NOMO-1 treated with dmso at 0.1 percent for 144 hours (cell line): ENCODE data around the gene AIP.

Experiments
- DNase-seq: peaks from one replicate; lab custom pipeline; 2025; ENCODE audit not compliant: unreplicated experiment; lab: John Stamatoyannopoulos, UW

Gene AIP

GRCh38 chr11:67525275-67525976 lies 42.6 kb downstream of the AIP start:
- no peak for DNase-seq

DNA sequence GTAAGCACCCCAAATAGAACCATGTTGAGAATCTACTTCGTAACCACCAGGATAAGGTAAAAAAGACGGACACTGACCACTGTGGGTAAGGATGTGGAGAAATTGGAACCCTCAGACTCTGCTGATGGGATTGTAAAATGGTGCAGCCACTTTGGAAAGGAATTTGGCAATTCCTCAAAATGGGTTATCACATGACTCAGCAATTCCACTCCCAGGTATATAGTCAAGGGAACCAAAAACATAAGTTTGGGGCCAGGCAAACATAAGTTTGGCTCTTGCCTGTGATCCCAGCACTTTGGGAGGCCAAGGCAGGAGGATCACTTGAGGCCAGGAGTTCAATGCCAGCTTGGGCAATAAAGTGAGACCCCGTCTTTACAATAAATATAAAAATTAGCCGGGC lies 45.5 kb downstream of the AIP start:
- DNase-seq, result no peak

DNA sequence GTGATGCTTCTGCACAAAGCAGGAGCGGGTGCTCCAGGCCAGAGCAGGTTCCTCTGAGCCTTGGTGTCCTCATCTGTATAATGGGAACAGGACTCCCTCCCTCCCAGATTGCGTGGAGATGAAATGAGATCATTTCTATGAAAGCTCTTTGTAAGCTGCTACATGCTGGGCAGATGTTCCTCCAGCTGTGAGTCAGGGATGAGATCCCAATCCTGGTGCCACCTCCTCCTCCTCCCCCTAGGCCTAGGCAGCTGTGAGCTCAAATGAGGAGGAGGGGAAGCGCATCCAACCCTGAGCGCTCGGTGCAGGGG lies 47.4 kb downstream of the AIP start:
- no peak for DNase-seq

- DNase-seq, result no peak
Observed at GRCh38 chr11:67532889-67533288, 50.1 kb downstream of the AIP start.

- DNase-seq, result no peak
Observed at GRCh38 chr11:67534070-67534679, 51.3 kb downstream of the AIP start.

GRCh38 chr11:67535561-67535960 lies 52.7 kb downstream of the AIP start:
- no peak for DNase-seq

DNA sequence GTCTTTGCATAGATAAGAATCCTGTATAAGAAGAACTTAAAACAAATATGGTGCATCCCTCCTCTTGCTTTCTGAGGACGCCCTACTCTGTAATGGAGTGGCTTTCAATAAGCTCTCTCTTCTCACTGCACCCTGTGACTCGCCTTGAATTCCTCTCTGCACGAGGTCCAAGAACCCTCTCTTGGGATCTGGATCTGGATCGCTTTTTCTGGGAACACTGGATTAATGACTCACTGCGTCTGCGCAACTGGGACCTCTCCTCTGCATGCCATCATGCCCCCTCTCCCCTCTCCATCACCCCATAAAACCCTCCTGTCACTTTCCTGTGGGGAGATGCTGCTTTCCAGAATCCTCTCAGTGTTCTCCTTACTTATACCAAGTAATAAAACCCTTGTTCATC lies 55.5 kb downstream of the AIP start:
- no peak for DNase-seq

DNA sequence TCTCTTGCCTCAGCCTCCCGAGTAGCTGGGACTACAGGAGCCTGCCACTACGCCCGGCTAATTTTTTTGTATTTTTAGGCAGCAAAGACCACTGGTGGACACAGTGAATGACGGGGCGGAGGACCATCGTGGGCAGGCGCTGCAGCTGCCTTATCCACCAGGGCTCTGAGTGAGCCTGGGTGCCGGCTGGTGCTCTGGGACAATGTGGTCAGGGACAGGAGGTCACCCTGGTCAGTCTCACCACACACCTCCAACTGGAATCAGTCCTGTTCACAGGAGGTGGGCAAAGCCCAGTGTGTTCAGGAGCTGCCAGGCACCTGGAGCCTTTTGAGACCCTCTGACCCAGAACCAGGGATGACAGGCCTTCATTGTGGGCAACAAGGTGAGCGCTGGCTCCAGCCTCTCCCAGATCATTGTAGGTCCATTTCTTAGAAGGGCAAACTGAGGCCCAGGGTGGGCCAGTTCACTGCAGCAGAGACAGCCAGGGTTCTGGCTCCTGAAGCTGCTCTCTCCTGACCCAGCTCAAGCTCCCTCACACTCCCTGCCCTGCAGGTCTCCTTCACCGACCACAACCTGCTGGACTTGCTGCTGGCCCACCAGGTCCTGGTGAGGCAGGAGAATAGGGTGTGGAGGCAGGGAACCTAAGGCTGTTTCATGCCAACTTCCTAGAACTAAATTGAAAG lies 56.1 kb downstream of the AIP start:
- DNase-seq, result no peak

DNA sequence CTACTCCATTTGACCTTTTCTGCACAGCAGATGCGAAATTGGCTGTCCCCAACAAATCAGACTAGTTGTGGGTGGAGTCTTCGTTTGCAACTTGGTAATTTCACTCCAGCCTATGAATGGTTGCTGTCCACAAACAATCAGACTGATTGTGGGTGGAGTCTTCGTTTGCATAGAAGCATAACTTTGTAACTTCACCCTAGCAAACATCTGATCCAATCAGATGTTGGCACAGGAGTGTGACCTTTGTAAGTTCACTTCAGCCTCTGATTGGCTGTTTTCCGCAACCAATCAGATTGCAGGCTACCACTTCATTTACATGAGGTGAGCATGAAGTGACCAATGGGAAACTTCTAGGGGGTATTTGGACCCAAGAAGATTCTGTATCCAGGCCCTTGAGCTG lies 56.7 kb downstream of the AIP start:
- DNase-seq, result no peak
